ENCODE data around the gene ZFPM1. TPM values are rescaled to one million over a fixed set of nuclear protein-coding genes. Genes with fewer than 3 reads are reported as not detected.
A peak's percentile ranks its signal among the peaks of the same experiment; 100 is the strongest.

ZFPM1 gene
- total RNA-seq, 3 donors from 2014 or later (not counting 1 experiment from before 2014, with no cell fraction given): 56.3 to 71.0 (median 64.6) TPM

- Mint-ChIP-seq H3K36me3 (no peaks in the 10 kb centered on the region), H3K27me3 (ENCODE audit: low read depth in 2 of 2) (no peaks in the 10 kb centered on the region), H3K27ac (no peak overlapping the region), H3K9me3 (no peaks in the 10 kb centered on the region), H3K4me3 (no peak overlapping the region), H3K4me1 (peaks cover 10 to 20% of the 10 kb centered on the region in 2 donors)
- WGBS (ENCODE audit: insufficient coverage): 50% methylated on average over 26 of the region's 26 CpGs
- peaks cover 22% of the 10 kb centered on the region for H3K4me1 ChIP-seq (ENCODE audit: control insufficient read depth, insufficient read depth, low read length)
- no peak for TF ChIP-seq CTCF (IDR thresholded peaks at IDR 0.05)
- no peak overlapping the region for H3K27ac ChIP-seq (ENCODE audit: low read length)
- no peak for ATAC-seq
- H3K27me3 ChIP-seq (ENCODE audit: control insufficient read depth, insufficient read depth, low read length): no peaks in the 10 kb centered on the region
- DNase-seq: no peak
- no peak overlapping the region for H3K4me3 ChIP-seq (ENCODE audit: low read length)
- intact Hi-C loops (cut with micrococcal nuclease): no loop called here
- H3K9me3 ChIP-seq (ENCODE audit: control insufficient read depth, insufficient read depth, low read length): no peaks in the 10 kb centered on the region
- no peaks in the 10 kb centered on the region for H3K36me3 ChIP-seq (ENCODE audit: control insufficient read depth, insufficient read depth, low read length)
These were observed 4.4 kb upstream of the ZFPM1 start for GRCh38 chr16:88448461-88449266.

GRCh38 chr16:88449267-88449561, 3.9 kb upstream of the ZFPM1 start:
- intact Hi-C loops (cut with micrococcal nuclease): no loop called here
- Mint-ChIP-seq H3K9me3 (no peaks in the 10 kb centered on the region), H3K27ac (no peak overlapping the region), H3K4me3 (no peak overlapping the region), H3K36me3 (no peaks in the 10 kb centered on the region), H3K27me3 (ENCODE audit: low read depth in 2 of 2) (no peaks in the 10 kb centered on the region), H3K4me1 (peaks cover 10 to 20% of the 10 kb centered on the region in 2 donors)
- no peak overlapping the region for H3K4me3 ChIP-seq (ENCODE audit: low read length)
- no peaks in the 10 kb centered on the region for H3K9me3 ChIP-seq (ENCODE audit: control insufficient read depth, insufficient read depth, low read length)
- no peak for TF ChIP-seq CTCF (IDR thresholded peaks at IDR 0.05)
- DNase-seq (no peak), ATAC-seq (no peak)
- H3K27me3 ChIP-seq (ENCODE audit: control insufficient read depth, insufficient read depth, low read length): no peaks in the 10 kb centered on the region
- 81% methylated on average over 5 of the region's 5 CpGs for WGBS (ENCODE audit: insufficient coverage)
- peaks cover 26% of the 10 kb centered on the region for H3K4me1 ChIP-seq (ENCODE audit: control insufficient read depth, insufficient read depth, low read length)
- H3K36me3 ChIP-seq (ENCODE audit: control insufficient read depth, insufficient read depth, low read length): no peaks in the 10 kb centered on the region
- H3K27ac ChIP-seq (ENCODE audit: low read length): no peak overlapping the region

- Histone ChIP-seq H3K4me1 (ENCODE audit: control insufficient read depth, insufficient read depth, low read length) (peaks cover 43% of the 10 kb centered on the region), H3K27ac (ENCODE audit: low read length) (peak overlapping the region; percentile 88), H3K4me3 (ENCODE audit: low read length) (peak overlapping the region; percentile 60), H3K36me3 (ENCODE audit: control insufficient read depth, insufficient read depth, low read length) (no peaks in the 10 kb centered on the region), H3K27me3 (ENCODE audit: control insufficient read depth, insufficient read depth, low read length) (no peaks in the 10 kb centered on the region), H3K9me3 (ENCODE audit: control insufficient read depth, insufficient read depth, low read length) (no peaks in the 10 kb centered on the region)
- DNase-seq (peak; percentile 38 to 47), ATAC-seq (no peak)
- peak overlapping the region; percentile 85 to 96 for H3K27ac Mint-ChIP-seq
- H3K36me3 Mint-ChIP-seq: no peaks in the 10 kb centered on the region
- H3K9me3 Mint-ChIP-seq: no peaks in the 10 kb centered on the region
- intact Hi-C loops (cut with micrococcal nuclease): loop anchor here (5.0 to 10.0 kb wide), 2 partner anchors 333 to 500 kb away; partner anchors contain the start of genes BANP and PIEZO1
- WGBS (ENCODE audit: insufficient coverage): 33% methylated on average over 30 of the region's 30 CpGs
- peak overlapping the region; percentile 87 for H3K4me3 Mint-ChIP-seq
- TF ChIP-seq CTCF (IDR thresholded peaks at IDR 0.05): no peak
- H3K4me1 Mint-ChIP-seq: peaks cover 22 to 39% of the 10 kb centered on the region in 2 donors
- H3K27me3 Mint-ChIP-seq (ENCODE audit: low read depth in 2 of 2): no peaks in the 10 kb centered on the region
These were observed 1.2 kb upstream of the ZFPM1 start for GRCh38 chr16:88451586-88452481.

Data from natural killer cell (primary cell).